GM12872 (cell line): ENCODE results near the gene NEDD4.

Experiments
- TF ChIP-seq, protein P1 (sequence below): IDR thresholded peaks from 3 replicates; pipeline ENCODE4 v1.5.1; 2011; ENCODE audit warnings: low read depth, mild to moderate bottlenecking, low read length, moderate library complexity; ENCODE audit not compliant: insufficient read depth

Gene NEDD4

DNA sequence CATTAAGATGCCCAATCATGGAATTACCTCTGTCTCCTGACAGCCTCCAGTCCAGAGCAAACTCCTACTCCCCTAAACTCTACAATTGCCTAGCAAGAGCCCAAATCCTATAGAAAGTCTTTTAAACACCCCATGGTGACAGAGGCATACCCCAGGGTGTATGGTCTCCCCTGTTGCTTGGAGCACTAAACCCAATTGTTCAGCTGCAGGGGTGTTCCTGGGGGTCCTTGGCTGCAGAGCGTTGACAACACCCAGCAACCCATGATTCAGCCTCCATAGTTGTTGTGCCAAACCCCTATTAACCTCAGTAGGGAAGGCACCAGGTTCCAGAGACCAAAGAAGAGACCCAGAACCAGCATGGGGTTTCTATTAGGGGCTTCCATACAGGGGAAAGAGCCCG lies 41.8 kb upstream of the NEDD4 start:
- TF ChIP-seq, protein P1, sequence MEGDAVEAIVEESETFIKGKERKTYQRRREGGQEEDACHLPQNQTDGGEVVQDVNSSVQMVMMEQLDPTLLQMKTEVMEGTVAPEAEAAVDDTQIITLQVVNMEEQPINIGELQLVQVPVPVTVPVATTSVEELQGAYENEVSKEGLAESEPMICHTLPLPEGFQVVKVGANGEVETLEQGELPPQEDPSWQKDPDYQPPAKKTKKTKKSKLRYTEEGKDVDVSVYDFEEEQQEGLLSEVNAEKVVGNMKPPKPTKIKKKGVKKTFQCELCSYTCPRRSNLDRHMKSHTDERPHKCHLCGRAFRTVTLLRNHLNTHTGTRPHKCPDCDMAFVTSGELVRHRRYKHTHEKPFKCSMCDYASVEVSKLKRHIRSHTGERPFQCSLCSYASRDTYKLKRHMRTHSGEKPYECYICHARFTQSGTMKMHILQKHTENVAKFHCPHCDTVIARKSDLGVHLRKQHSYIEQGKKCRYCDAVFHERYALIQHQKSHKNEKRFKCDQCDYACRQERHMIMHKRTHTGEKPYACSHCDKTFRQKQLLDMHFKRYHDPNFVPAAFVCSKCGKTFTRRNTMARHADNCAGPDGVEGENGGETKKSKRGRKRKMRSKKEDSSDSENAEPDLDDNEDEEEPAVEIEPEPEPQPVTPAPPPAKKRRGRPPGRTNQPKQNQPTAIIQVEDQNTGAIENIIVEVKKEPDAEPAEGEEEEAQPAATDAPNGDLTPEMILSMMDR, result no peak

DNA sequence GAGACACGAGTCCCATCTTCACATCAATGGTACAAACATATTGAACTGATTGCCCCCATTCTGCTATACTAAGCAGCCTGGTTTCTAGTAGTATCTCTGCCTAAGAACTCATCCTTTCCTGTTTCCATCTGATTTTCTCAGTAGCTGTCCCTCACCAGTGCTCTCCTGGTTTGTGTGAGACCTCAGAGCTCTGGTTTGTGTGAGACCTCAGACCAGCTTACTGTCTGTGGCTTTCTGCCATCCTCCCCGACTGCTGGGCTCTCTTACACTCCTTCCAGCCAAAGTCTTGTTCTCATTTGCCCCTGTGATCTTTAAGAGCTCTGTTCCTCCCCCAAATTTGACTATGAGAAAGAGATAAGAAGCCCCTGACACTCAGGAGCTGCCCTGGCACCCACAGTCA lies 41.1 kb upstream of the NEDD4 start:
- TF ChIP-seq, protein P1, result no peak

DNA sequence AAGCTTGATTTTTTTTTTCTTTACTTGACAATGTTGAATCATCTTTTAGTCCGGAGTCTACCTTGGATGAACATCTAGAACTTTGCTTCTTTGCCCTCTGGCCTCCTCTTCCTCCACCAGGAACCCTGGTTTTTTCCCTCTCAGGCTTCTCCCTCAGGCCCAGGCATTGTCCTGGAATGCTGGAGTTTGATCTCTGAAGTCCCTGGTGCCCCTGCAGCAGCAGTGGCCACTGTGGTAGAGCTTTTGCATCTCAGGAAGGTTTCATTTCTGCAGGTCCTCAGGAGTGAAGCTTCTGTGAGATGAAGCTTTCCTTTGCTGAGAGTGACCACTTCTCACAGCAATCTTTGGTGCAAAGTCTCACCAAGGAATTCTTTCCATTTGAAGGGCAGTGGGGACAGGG lies 39.0 kb upstream of the NEDD4 start:
- TF ChIP-seq, protein P1, result no peak

DNA sequence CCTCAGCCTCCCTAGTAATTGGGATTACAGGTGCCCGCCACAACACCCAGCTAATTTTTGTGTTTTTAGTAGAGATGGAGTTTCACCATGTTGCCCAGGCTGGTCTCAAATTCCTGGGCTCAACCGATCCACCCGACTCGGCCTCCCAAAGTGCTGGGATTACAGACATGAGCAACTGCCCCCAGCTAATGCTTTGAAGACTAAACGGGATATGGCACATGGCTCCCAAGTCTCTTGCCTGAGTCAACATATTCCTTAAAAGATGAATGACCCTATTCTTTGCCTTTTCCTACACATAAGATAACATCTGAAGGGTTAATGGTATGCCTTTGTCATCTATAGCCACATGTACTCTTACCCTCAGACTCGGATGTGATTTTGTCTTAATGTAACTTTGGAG lies 38.4 kb upstream of the NEDD4 start:
- TF ChIP-seq, protein P1, result no peak

DNA sequence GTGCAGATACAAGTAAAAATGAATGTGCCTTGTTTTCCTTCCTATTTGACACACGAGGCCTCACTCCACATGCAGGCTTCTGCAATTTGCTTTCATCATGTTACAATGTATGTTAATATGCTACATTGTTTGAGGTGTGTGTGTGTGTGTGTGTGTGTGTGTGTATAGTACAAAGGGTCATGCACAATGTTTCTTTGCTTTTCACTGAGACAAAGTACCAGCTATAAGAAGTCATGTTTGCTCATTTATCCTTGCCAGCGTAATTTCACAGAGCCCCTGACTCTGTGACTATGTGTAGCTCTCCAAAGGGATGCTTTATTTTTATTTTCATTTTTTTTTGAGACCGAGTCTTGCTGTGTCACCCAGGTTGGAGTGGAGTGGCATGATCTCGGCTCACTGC lies 38.0 kb upstream of the NEDD4 start:
- TF ChIP-seq, protein P1, result no peak

DNA sequence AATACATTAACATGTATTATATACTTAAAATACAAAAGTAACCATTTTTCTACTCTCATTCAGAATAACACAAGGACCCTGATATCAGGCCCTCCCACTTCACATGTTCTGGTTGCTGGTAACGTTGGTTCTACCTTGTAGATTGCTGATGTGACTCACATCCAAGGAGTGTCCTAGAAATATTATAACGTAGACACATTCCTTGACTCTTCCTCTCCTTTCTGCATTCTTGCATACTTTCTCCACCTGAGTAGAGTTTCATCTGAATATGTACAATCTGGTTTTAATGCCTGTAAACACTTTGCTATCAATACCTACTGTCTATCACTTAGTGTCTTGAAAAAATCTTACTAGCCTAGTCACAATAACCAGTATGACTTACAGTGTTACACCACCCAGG lies 35.0 kb upstream of the NEDD4 start:
- TF ChIP-seq, protein P1, result no peak

DNA sequence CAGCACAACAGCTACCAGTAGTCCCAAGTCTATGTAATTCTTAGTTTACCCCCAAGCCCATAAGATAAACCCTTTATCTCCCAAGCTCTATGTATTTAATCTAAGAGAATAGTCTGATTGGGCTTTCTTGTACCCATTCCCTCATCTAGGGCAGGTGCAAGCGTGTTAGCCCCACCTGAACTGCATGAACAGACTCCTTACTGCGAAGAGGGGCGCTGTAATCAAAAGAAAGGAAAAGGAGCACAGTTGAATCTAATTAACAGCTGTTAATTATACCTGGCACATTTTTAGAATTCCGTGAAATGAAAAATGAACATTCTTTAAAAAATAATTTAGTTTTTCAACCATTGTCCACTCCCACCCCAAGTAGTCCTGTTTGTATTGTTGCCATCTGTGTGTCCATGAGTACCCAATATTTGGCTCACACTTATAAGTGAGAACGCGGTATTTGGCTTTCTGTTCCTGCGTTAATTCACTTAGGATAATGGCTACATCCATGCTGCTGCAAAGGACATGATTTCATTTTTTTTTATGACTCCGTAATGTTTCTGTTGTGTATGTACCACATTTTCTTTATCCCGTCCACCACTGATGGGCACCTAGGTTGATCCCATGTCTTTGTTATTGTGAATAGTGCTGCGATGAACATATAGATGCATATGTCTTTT lies 26.5 kb upstream of the NEDD4 start:
- TF ChIP-seq, protein P1, result no peak
